GM19438 (cell line): ENCODE data around the gene POLD4.

Experiments used
- ATAC-seq: cut with Tn5 transposase; IDR thresholded peaks from one replicate; pipeline ENCODE4 v1.9.1; 2021; ENCODE audit warnings: low read depth; ENCODE audit not compliant: unreplicated experiment

Gene POLD4

DNA sequence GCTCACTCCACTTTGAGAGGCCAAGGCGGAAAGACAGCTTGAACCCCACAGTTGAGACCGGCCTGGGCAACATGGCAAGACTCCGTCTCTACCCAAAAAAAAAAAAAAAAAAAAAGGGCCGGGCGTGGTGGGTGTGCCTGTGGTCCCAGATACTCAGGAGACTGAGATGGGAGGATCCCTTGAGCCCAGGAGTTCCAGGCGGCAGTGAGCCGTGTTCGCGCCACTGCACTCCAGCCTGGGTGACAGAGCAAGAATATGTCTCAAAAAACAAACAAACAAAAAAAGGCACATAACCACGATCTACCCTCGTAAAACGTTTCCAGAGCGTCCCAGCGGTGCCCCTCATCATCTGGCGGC, 37.6 kb upstream of the POLD4 start:
- no peak for ATAC-seq

DNA sequence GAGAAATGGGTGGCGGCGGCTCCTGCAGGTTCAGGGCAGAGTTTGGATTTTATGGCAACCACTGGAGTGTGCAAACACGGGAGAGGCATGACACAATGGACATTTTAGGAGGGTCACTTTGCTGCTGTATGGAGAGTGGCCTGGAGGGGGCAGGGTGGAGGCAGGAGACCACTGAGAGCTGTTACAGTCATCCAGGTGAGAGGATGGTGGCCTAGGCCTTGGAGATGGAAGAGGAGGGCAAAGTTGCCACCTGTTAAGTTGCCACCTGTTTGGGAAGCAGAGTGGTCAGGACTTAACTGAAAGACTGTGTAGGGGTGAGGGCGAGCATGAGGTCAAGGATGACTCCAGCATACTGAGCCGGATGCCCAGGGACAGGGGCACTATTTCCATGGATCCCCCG, 36.1 kb upstream of the POLD4 start:
- no peak for ATAC-seq

GRCh38 chr11:67387518-67387917, 34.2 kb upstream of the POLD4 start:
- no peak for ATAC-seq

- no peak for ATAC-seq
Measured at GRCh38 chr11:67387069-67387468, 33.7 kb upstream of the POLD4 start.

DNA sequence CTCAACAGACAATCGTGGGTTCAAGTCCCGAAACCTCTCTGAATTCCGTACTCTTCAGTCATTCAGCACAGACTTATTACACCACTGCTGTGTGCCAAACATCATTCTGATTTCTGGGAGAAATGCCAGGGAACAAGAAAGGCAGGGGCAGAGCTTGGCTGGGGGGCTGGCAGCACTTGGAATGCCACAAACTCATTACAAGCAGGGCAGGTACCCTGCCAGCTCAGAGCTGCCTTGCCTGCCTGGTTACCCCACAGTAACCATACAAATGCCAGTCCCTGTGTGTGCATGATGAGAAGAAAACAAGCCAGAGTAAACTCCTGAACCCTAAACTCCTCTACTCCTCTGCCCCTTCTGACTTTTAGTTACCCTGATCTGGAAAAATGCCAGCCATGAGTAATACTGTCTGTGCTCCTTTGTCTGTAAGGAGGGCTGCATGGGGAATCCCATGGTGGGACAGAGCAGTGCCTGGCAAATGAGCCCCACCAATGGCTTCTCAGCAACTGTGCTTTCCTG, 31.6 kb upstream of the POLD4 start:
- ATAC-seq = no peak

- no peak for ATAC-seq
Measured at GRCh38 chr11:67382276-67383136, 29.2 kb upstream of the POLD4 start.

DNA sequence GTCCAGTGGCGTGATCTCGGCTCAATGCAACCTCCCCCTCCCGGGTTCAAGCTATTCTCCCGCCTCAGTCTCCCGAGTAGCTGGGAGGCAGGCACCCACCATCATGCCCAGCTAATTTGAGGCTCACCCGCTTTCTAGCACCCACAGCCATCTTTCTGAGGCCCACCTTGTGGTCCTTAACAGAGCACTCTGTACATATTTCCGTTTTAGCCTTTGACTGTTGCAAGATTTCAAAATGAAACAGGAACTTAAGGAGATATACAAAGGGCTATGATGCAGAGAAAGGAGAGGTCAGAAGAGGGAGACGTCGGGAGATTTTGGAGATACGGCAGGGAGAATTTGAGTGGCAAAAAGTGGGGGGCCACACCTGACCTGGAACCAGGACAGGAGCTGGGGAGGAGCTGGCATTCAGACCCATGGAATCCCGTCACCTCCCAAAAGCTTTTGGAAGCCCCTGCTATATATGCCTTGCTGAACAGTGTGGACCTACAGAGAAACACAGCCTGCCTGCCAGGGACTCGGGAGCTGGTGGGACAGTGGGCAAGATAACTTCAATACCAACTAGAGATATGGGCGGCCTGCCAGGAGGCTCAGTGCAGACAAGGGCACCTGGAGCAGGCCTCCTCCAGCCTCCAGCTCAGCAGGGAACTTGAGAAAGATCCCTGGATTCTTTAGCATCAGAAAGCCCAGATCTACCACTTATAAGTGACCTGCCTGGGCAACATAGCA, 28.1 kb upstream of the POLD4 start:
- ATAC-seq = no peak

DNA sequence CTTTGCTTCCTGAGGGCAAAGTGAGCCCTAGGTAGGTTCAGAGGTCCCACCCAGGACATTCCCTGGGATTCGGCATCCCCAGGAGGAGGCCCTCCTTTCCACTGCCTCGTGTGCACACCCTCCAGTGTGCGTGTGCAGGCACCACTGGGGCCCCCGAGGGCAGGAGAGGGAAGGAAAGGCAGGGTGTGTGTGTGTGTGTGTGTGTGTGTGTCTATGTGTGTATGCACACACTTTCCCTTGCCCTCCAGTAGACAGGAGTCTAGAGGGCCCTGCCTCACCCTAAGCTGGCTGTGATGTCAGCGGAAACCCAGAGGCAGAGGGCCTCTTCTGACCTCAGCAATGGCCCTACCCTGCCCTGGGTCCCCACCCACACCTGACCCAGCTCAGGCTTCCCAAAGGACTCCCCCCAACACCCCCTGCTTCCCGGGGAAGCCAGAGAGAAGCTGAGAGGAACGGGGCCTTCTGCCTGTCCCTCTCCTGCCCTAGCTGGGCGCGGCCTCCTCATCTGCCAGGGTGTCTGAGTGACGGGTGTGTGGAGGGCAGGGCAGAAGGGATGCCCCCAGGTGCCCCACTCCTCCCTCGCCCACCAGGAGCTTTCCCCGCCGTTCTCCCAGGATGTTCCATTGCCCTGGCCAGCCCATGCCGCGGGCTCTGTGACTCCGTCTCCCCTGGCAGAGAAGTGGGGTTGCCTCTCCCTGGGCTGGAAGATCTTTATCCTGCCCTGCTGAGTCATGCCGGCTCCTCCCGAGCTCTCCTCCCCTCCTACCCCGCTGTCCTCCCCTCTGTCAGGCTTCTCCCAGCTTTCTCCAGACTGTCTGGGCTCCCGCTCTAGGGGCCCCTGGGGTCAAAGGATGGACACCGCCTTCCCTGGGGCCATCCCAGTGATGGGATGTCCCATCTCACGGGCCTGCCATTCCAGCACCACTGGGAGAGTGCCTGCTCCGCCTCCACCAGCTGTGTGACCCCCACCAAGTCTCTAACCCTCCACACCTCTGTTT, 26.0 kb upstream of the POLD4 start:
- ATAC-seq = no peak

DNA sequence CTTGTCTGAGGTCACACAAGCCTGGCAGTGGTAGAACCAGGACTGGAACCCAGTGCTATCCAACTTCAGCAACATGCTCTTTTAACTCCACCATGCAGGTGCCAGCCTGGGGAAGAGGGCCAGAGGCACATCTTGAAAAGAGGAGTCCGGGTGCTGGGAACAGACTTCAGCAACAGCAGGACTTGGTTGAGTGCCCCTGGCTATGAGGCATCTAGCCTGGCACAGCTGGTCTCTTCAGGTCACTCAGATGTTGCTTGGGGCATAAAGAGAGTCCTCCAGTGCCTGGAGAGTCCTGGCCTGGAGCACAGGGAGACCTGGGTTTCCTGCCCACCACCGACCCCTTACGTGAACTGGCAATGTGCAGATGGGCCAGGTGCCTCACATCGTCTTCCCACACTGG, 25.2 kb upstream of the POLD4 start:
- no peak for ATAC-seq

DNA sequence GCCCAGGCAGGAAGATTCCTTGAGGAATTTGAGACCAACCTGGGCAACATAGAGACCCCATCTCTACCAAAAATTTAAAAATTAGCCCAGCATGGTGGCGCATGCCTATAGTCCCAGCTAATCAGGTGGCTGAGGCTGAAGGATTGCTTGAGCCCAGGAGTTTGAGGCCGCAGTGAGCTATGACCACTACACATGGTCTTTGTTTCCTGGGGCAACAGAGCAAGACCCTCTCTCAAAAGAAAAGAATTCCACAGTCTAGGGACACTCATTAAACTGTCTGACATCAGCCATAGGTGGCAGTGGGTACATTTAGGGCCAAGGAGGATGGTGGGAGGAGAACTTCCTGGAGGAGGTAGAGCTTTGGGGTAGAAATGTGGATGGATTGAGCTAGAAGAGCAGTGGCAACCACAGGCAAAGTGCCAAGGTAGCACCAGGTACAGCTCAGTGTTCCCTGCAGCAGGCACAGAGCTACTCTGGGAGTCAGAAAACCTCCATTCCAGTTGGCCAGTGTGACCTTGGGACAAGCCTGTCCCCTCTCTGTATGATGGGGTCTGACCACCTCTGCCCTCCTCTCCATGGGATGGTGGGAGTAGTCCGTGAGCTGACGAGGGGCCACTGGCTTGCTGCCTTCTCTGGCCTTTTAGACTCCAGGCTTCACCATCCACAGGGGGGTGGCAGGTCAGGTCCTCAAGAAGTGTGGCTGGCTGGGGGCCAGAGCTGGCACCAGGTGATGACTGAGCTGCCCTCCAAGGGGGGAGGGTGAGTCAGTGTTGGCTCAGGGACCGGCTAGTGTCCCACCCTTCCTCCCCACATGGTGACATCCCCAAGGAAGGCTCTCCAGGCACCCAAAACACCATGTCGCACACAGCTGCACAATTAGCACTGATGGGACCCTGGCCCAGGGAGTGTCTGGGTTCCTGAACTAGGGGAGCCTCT, 23.8 kb upstream of the POLD4 start:
- no peak for ATAC-seq

- ATAC-seq = no peak
Measured at GRCh38 chr11:67376063-67376820, 22.9 kb upstream of the POLD4 start.

GRCh38 chr11:67375320-67376055, 22.1 kb upstream of the POLD4 start:
- no peak for ATAC-seq

DNA sequence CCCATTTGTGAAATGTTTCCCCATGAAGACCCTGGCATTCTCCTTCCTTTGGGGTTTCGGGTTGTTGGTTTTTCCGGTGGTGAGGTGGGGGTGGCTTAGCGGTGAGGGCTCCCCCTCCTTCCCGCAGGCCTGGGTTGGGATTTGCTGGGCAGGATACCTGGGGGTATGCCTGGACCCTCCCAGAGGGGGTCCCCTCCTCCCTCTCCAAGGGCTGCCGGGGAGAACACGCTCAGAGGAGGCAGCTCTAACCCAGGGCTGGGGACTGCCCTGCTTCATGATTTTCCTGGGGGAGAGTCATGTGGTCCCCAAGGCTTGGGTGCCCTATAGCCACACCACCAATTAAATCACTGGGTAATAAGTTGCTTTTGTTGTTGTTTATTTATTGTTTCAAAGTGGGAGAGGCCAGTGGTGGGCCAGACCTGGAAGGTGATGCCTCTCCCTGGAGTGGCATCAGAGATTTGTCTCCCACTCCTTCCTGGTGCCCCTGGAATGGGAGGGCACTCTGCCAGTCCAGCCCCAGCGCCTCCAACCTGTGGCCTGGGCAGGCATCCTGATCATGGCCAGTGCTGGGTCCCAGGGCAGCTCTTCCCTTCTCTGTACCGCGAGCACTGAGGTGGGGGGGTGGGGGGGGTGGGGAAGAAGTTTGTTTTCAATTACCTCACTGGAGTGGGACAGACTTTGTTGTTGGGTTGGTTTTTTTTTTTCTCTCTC, 21.4 kb upstream of the POLD4 start:
- no peak for ATAC-seq

DNA sequence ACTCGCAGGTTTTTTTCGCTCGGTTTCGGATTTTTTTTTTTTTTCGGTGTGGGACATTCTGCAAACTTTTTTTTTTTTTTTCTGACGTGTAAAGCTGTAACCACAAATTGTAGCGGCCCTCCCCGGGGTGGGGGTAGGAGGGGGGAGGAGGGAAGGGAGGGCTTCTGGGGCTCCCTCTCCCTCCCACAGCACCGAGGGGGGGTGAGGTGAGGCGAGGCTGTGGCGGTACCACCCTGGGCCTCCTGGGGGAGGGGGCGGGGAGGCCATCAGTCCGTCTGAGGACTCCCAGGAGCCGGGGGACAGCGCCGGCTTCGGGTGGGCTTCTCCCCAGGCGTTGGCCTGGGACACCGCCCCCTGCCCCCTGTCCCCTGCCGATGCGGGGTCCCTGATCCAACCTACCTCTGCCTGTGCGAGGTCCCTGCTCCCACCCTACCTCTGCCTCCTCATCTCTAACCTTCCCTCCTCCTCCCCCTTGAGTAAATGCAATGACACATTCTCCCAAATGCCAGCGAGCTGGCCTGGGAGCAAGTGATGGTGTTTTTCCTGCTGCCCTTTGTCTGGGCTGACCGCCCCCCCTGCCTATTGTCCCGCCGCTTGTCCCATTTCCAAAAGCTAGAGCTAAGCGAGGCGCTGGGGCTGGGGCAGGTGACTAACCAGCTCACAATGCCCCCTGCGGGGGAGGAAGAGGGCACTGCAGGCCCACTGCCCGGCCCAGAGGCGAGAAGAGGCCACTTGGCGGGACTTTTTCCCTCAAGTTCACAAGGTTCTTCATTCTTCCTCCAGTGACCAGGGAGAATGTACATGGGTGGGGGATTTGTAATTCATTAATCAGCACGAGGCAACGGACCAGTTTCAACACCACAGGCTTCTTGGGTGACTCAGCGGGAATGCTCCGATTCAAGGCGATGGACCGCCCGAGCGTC, 20.6 kb upstream of the POLD4 start:
- ATAC-seq = no peak

GRCh38 chr11:67372993-67373647, 19.8 kb upstream of the POLD4 start, which contains the start of gene CLCF1:
Gene CLCF1 (minus strand): TSS chr11:67373598. CDS start chr11:67373539, 59 bp downstream.
- no peak for ATAC-seq
